Measurements from ENCODE around the gene ANKRD26.
"Not testable (repeated sequence)": the region's sequence is repeated elsewhere in the genome, so short reads cannot be mapped to it uniquely, and the experiment has no call there.

ANKRD26 gene

GRCh38 chr10:27065084-27065483, 35.2 kb downstream of the ANKRD26 start:
- H3K27ac ChIP-seq: no peak overlapping the region
- TF ChIP-seq CTCF (conservative IDR thresholded peaks at IDR 0.05) (no peak), ZFX (IDR thresholded peaks at IDR 0.05) (no peak)

DNA sequence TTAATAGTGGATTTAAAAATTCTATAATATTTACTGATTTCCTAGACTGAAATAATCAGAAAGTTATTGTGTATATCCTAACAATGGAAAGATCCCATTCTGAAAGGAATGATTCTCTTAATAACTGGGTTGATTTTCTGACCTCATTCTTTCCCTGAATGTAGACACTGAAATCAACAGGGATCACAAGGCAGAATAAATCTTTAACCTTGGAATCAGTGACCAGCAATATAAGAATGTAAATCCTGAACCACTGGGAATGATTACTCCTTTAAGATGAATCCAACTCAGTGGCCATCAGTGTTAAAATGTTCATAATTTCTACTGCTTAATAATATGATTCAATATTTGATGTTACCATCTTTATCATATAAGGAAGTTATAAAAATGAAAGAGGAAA, 47.6 kb downstream of the ANKRD26 start:
- no peak overlapping the region for H3K27ac ChIP-seq
- TF ChIP-seq CTCF (conservative IDR thresholded peaks at IDR 0.05) (no peak), ZFX (IDR thresholded peaks at IDR 0.05) (no peak)

DNA sequence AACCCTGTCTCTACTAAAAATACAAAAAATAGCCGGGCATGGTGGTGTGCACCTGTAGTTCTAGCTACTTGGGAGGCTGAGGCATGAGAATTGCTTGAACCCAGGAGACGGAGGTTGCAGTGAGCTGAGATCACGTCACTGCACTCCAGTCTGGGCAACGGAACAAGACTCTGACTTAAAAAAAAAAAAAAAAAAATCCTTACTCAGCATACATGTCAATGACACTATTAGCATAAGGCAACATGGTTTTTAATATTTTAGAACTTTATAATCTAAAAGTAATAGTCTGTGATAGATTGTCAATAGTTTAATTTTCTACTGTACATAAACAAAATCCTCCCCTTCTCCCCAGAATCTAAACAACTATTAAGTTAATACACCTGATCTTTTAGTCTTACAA, 55.0 kb downstream of the ANKRD26 start:
- not testable (repeated sequence) for H3K27ac ChIP-seq

GRCh38 chr10:27041196-27041595, 59.1 kb downstream of the ANKRD26 start:
- no peak overlapping the region for H3K27ac ChIP-seq
- no peak for TF ChIP-seq CTCF (conservative IDR thresholded peaks at IDR 0.05)
- TF ChIP-seq ZFX (IDR thresholded peaks at IDR 0.05): no peak

DNA sequence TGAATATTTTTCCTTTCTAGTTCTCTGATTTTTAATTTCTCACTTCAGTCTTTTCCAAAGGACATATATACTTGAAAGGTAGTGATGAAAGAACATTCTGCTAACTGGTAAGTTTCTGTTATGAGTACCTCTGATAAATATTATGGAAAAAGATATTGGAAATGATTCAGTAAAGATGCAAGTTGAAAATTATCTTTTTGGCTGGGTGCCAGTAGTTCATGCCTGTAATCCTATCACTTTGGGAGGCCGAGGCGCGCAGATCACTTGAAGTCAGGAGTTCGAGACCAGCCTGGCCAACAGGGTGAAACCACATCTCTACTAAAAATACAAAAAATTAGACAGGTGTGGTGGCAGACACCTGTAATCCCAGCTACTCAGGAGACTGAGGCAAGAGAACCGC, 62.1 kb downstream of the ANKRD26 start:
- H3K27ac ChIP-seq: no peak overlapping the region
- TF ChIP-seq ZFX (IDR thresholded peaks at IDR 0.05) (no peak), CTCF (conservative IDR thresholded peaks at IDR 0.05) (no peak)

GRCh38 chr10:27035163-27035562, 65.1 kb downstream of the ANKRD26 start:
- TF ChIP-seq ZFX (IDR thresholded peaks at IDR 0.05): no peak
- TF ChIP-seq CTCF (conservative IDR thresholded peaks at IDR 0.05): no peak

DNA sequence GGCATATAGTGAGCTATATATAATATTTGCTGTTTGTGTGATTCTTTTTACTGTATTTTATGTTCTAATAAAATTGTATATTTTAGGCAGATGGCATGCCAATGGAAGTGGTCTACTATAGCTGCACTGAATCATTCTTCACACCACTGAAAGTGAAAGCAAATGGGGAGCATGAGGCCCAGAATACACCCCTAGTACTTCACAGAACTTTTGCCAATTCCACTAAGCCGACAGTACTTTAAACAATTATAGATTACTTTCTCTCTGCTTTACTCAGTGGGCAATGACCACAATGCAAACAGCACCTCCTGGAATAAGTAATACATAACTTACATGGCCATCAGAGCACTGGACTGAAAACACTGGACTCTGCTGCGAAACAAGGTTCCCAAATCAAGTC, 70.2 kb downstream of the ANKRD26 start:
- H3K27ac ChIP-seq: no peak overlapping the region
- no peak for TF ChIP-seq CTCF (conservative IDR thresholded peaks at IDR 0.05)
- no peak for TF ChIP-seq ZFX (IDR thresholded peaks at IDR 0.05)

More at GRCh38 chr10:27035163-27035562, 65.1 kb downstream of the ANKRD26 start:
- H3K27ac ChIP-seq: no peak overlapping the region

- no peak overlapping the region for H3K27ac ChIP-seq
- TF ChIP-seq CTCF (conservative IDR thresholded peaks at IDR 0.05) (no peak), ZFX (IDR thresholded peaks at IDR 0.05) (no peak)
Measured at GRCh38 chr10:27022048-27022447, 78.2 kb downstream of the ANKRD26 start.

Measured in C4-2B (cell line).